ENCODE results near the gene PHLDA2.

GRCh38 chr11:2975594-2975993, 46.4 kb upstream of the PHLDA2 start:
- no peak for TF ChIP-seq POLR2A (IDR thresholded peaks at IDR 0.05)
- TF ChIP-seq CTCF (IDR thresholded peaks at IDR 0.05), result no peak
- no peak for TF ChIP-seq POLR2AphosphoS5 (IDR thresholded peaks at IDR 0.05)
- no peak for TF ChIP-seq EP300 (IDR thresholded peaks at IDR 0.05)
